Stimulated activated CD8-positive, alpha-beta memory T cell treated with anti-CD3 and anti-CD28 coated beads, Interleukin-4, amount 100 ng/mL, for 48 hours (primary cell): ENCODE results near the gene HHAT.
"Not testable (repeated sequence)": the region's sequence is repeated elsewhere in the genome, so short reads cannot be mapped to it uniquely, and the experiment has no call there.

Experiments
- DNase-seq: peaks from one replicate; pipeline ENCODE4 v3.0.0-alpha.2; 2020

Gene HHAT

GRCh38 chr1:210315529-210315928 lies 13.2 kb upstream of the HHAT start:
- DNase-seq, result no peak

- DNase-seq, result no peak
These were observed 7.6 kb upstream of the HHAT start for GRCh38 chr1:210321131-210321530.

GRCh38 chr1:210321552-210321951 lies 7.2 kb upstream of the HHAT start:
- no peak for DNase-seq

- DNase-seq, result no peak
These were observed 4.7 kb upstream of the HHAT start for GRCh38 chr1:210323957-210324356.

GRCh38 chr1:210325026-210325670 lies 3.6 kb upstream of the HHAT start:
- no peak for DNase-seq

- no peak for DNase-seq
These were observed 513 bp upstream of the HHAT start for GRCh38 chr1:210328032-210328745.

- DNase-seq, result no peak
These were observed 1.7 kb downstream of the HHAT start for GRCh38 chr1:210330279-210330866.

- no peak for DNase-seq
These were observed 3.5 kb downstream of the HHAT start for GRCh38 chr1:210332233-210332632.

GRCh38 chr1:210332719-210333398 lies 4.2 kb downstream of the HHAT start:
- peak; percentile 72 for DNase-seq

- DNase-seq, result no peak
These were observed 6.3 kb downstream of the HHAT start for GRCh38 chr1:210335001-210335400.

GRCh38 chr1:210336362-210336761 lies 7.7 kb downstream of the HHAT start:
- DNase-seq, result no peak

GRCh38 chr1:210339500-210339899 lies 10.8 kb downstream of the HHAT start:
- no peak for DNase-seq

- no peak for DNase-seq
These were observed 11.6 kb downstream of the HHAT start for GRCh38 chr1:210340311-210340710.

GRCh38 chr1:210340841-210341240 lies 12.1 kb downstream of the HHAT start:
- no peak for DNase-seq

- no peak for DNase-seq
These were observed 14.5 kb downstream of the HHAT start for GRCh38 chr1:210342986-210343780.

GRCh38 chr1:210344706-210345105 lies 16.0 kb downstream of the HHAT start:
- no peak for DNase-seq

GRCh38 chr1:210347112-210347511 lies 18.4 kb downstream of the HHAT start:
- DNase-seq, result peak; percentile 47

- DNase-seq, result no peak
These were observed 22.8 kb downstream of the HHAT start for GRCh38 chr1:210351496-210351895.

- DNase-seq, result no peak
These were observed 23.9 kb downstream of the HHAT start for GRCh38 chr1:210352575-210352974.

- DNase-seq, result not testable (repeated sequence)
These were observed 25.6 kb downstream of the HHAT start for GRCh38 chr1:210354305-210354704.

- DNase-seq, result no peak
These were observed 29.9 kb downstream of the HHAT start for GRCh38 chr1:210358626-210359025.

- no peak for DNase-seq
These were observed 30.6 kb downstream of the HHAT start for GRCh38 chr1:210359255-210359654.
